IMR-90 (cell line): Measurements from ENCODE around the gene TSGA10. TPM values are rescaled to one million over a fixed set of nuclear protein-coding genes. Genes with fewer than 3 reads are reported as not detected.

Experiments used
- ATAC-seq: fragments of 200-7000 bp; cut with Tn5 transposase; 2 replicates; pipeline ENCODE4 v1.9.1; 2020; ENCODE audit warnings: low read depth, mild to moderate bottlenecking, moderate library complexity
- BruUV-seq: library from RNA; stranded (reverse); fragments of 400-500 nt; replicated peaks from 2 replicates; lab custom pipeline; 2021; lab: Mats Ljungman, UMichigan
- CTCF ChIA-PET: fragments of 300-600 bp; formaldehyde crosslinking; extraction: SDS; loops from one replicate; lab custom pipeline; 2021; ENCODE audit warnings: antibody characterized with exemption; lab: Yijun Ruan, JAX
- POLR2A ChIA-PET: fragments of 300-600 bp; sonication (Branson Sonifier 250); formaldehyde crosslinking; loops from one replicate; lab custom pipeline; 2022; ENCODE audit warnings: antibody characterized with exemption; ENCODE audit not compliant: unreplicated experiment; lab: Charles Lee
- DNase-seq: peaks from one replicate; pipeline ENCODE4 v3.0.0; 2013
- H2AFZ ChIP-seq: replicated peaks from 2 replicates; pipeline ENCODE3; 2013; ENCODE audit warnings: low read length, mild to moderate bottlenecking; ENCODE audit not compliant: poor library complexity
- H2AK5ac ChIP-seq: 2 replicates; pipeline ENCODE4 v1.6.1; 2013; ENCODE audit warnings: low read depth, low read length, inconsistent platforms
- H2AK9ac ChIP-seq: replicated peaks from 2 replicates; pipeline ENCODE3; 2013; ENCODE audit warnings: mild to moderate bottlenecking, low read depth, low read length, moderate library complexity; ENCODE audit not compliant: poor library complexity
- H2BK120ac ChIP-seq: 2 replicates; pipeline ENCODE4 v1.6.1; 2013; ENCODE audit warnings: low read depth, low read length, inconsistent platforms
- H2BK15ac ChIP-seq: 3 replicates; pipeline ENCODE4 v1.6.1; 2013; ENCODE audit warnings: low read depth, low read length, inconsistent platforms
- H2BK20ac ChIP-seq: 2 replicates; pipeline ENCODE4 v1.6.1; 2013; ENCODE audit warnings: low read depth, mild to moderate bottlenecking, inconsistent platforms, low read length, moderate library complexity
- H2BK5ac ChIP-seq: 2 replicates; pipeline ENCODE4 v1.6.1; 2013; ENCODE audit warnings: mild to moderate bottlenecking, low read depth, low read length, inconsistent platforms; ENCODE audit not compliant: poor library complexity, severe bottlenecking
- H3K14ac ChIP-seq: replicated peaks from 2 replicates; pipeline ENCODE4 v1.6.1; 2013; ENCODE audit warnings: low read depth, low read length, inconsistent platforms
- H3K18ac ChIP-seq: 2 replicates; pipeline ENCODE4 v1.6.1; 2013; ENCODE audit warnings: low read depth, low read length, control low read depth
- H3K23ac ChIP-seq: 2 replicates; pipeline ENCODE4 v1.6.1; 2013; ENCODE audit warnings: low read depth, low read length, inconsistent platforms
- H3K27ac ChIP-seq: 2 replicates; pipeline ENCODE4 v1.5.1; 2013; ENCODE audit warnings: mild to moderate bottlenecking, control low read depth, low read length; ENCODE audit not compliant: insufficient read depth
- H3K27me3 ChIP-seq: 2 replicates; pipeline ENCODE4 v1.6.1; 2013; ENCODE audit warnings: low read length; ENCODE audit not compliant: control insufficient read depth, insufficient read depth
- H3K36me3 ChIP-seq: 2 replicates; pipeline ENCODE4 v1.6.1; 2013; ENCODE audit warnings: low read length, mixed read lengths; ENCODE audit not compliant: control insufficient read depth, insufficient read depth
- H3K4ac ChIP-seq: 2 replicates; pipeline ENCODE4 v1.6.1; 2013; ENCODE audit warnings: low read depth, low read length, inconsistent platforms
- H3K4me1 ChIP-seq: 2 replicates; pipeline ENCODE4 v1.6.1; 2013; ENCODE audit warnings: low read length, mixed read lengths; ENCODE audit not compliant: control insufficient read depth, insufficient read depth
- H3K4me2 ChIP-seq: 2 replicates; pipeline ENCODE4 v1.6.1; 2013; ENCODE audit warnings: low read depth, mild to moderate bottlenecking, control low read depth, low read length, moderate library complexity
- H3K4me3 ChIP-seq: 2 replicates; pipeline ENCODE4 v1.5.1; 2013; ENCODE audit warnings: low read depth, mild to moderate bottlenecking, control low read depth, low read length, moderate library complexity; ENCODE audit not compliant: insufficient read depth
- H3K56ac ChIP-seq: 2 replicates; pipeline ENCODE4 v1.6.1; 2013; ENCODE audit warnings: low read length, inconsistent platforms; ENCODE audit not compliant: insufficient read depth; ENCODE audit errors: extremely low read depth
- H3K79me1 ChIP-seq, 2 experiments: 2 replicates each; pipeline ENCODE4 v1.6.1; 2013; ENCODE audit warnings: low read length in 2 of 2, inconsistent platforms in 1 of 2, low read depth in 1 of 2
- H3K9ac ChIP-seq: 2 replicates; pipeline ENCODE4 v1.6.1; 2013; ENCODE audit warnings: low read depth, low read length, control low read depth
- H3K9me1 ChIP-seq: 2 replicates; pipeline ENCODE4 v1.6.1; 2013; ENCODE audit warnings: low read length, inconsistent platforms; ENCODE audit not compliant: insufficient read depth
- H3K9me3 ChIP-seq: 2 replicates; pipeline ENCODE4 v1.6.1; 2013; ENCODE audit warnings: low read length; ENCODE audit not compliant: control insufficient read depth, insufficient read depth
- H4K20me1 ChIP-seq: 2 replicates; pipeline ENCODE4 v1.6.1; 2013; ENCODE audit warnings: low read length, inconsistent platforms; ENCODE audit not compliant: insufficient read depth
- H4K5ac ChIP-seq: 2 replicates; pipeline ENCODE4 v1.6.1; 2013; ENCODE audit warnings: mild to moderate bottlenecking, low read depth, low read length, control low read depth
- H4K8ac ChIP-seq, 2 experiments: 2 replicates each; pipeline ENCODE4 v1.6.1; 2013; ENCODE audit warnings: low read depth in 2 of 2, low read length in 2 of 2, control low read depth in 1 of 2, inconsistent platforms in 1 of 2
- H4K91ac ChIP-seq: 2 replicates; pipeline ENCODE4 v1.6.1; 2013; ENCODE audit warnings: low read depth, low read length, inconsistent platforms; ENCODE audit not compliant: insufficient read depth
- BHLHE40 ChIP-seq: fragments of 150-350 bp; IDR thresholded peaks from 2 replicates; pipeline ENCODE4 v1.6.1; 2016; ENCODE audit warnings: mild to moderate bottlenecking, low read depth, low read length
- MAFK ChIP-seq: IDR thresholded peaks from 2 replicates; pipeline ENCODE4 v1.6.1; 2012; ENCODE audit warnings: low read depth, low read length, improper control_type of control experiment
- MXI1 ChIP-seq: IDR thresholded peaks from 2 replicates; pipeline ENCODE4 v1.6.1; 2012; ENCODE audit warnings: low read depth, mild to moderate bottlenecking, low read length, moderate library complexity, borderline replicate concordance
- POLR2A ChIP-seq: IDR thresholded peaks from 2 replicates; pipeline ENCODE4 v1.6.1; 2012; ENCODE audit warnings: mild to moderate bottlenecking, low read depth, low read length
- RCOR1 ChIP-seq: IDR thresholded peaks from 2 replicates; pipeline ENCODE4 v1.6.1; 2012; ENCODE audit warnings: mild to moderate bottlenecking, low read length, improper control_type of control experiment; ENCODE audit not compliant: insufficient replicate concordance
- USF2 ChIP-seq: fragments of 150-350 bp; IDR thresholded peaks from 2 replicates; pipeline ENCODE4 v1.6.1; 2017; ENCODE audit warnings: mild to moderate bottlenecking, antibody characterized with exemption, low read length, low read depth
- WGBS, 2 experiments: methylation state at CpG; one replicate each; pipeline versions ENCODE4 v1.1.5 to v1.1.7; 2013; ENCODE audit warnings: missing lambda C conversion rate in 2 of 2; ENCODE audit not compliant: insufficient read length in 1 of 2; ENCODE audit errors: extremely low coverage in 2 of 2; 5-methylcytosine and 5-hydroxymethylcytosine counted together
- dilution Hi-C: fragments of 300-500 bp; cut with HindIII; formaldehyde crosslinking; loops from one replicate; pipeline ENCODE4 v1.14.3; 2018; ENCODE audit warnings: low sequenced_read_pairs; ENCODE audit not compliant: unreplicated experiment
- in situ Hi-C: fragments of 300-500 bp; cut with MboI; formaldehyde crosslinking; loops from 3 replicates; pipeline ENCODE4 v1.14.3; 2019; ENCODE audit warnings: low sequenced_read_pairs, inconsistent platforms, mixed read lengths
- intact Hi-C: fragments of 100-400 bp; cut with micrococcal nuclease; formaldehyde crosslinking; loops from 2 replicates; pipeline ENCODE4 v1.10.0; 2022
- polyA plus RNA-seq, 3 experiments: library from polyadenylated mRNA; depleted of rRNA; stranded (reverse); fragments of >200 nt; gene quantifications; 2 replicates each; pipeline ENCODE4 v1.2.3, GENCODE V29; 2012; ENCODE audit warnings: low replicate concordance in 1 of 3
- total RNA-seq: library from RNA; depleted of rRNA; stranded (reverse); fragments of >200 nt; gene quantifications from 2 replicates; pipeline ENCODE4 v1.2.3, GENCODE V29; 2012
- TF ChIP-seq, protein P1 (sequence below): fragments of 150-350 bp; IDR thresholded peaks from 2 replicates; pipeline ENCODE4 v1.6.1; 2016; ENCODE audit warnings: low read depth, mild to moderate bottlenecking, low read length, moderate library complexity, borderline replicate concordance

The TSGA10 gene
- total and polyA plus RNA-seq, 2 of the 4 experiments (the other 2 are of a cell fraction): 0.32 to 0.54 TPM

DNA sequence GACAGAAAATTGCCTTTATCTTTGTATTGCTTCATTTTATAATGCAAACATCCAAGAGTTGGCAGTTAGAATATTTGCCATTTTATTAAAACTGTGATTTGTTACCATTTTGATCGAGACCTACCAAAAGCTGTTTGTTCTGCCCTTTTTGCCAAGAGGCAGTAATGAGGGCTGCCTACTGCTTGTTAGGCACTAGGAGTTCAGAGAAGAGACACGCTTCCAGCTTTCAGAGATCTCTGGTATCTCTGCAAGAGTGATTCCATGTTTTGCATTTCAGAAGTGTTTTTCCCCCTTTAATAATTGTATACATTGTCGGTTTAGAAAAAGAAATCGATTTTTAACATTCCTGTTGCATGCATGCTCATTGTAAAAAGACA is 26.9 kb upstream of the TSGA10 start:
- peak; percentile 1 for DNase-seq
- Histone ChIP-seq H3K23ac (peak overlapping the region; percentile 79; the same call in 1 of the 2 replicates), H3K56ac (peak overlapping the region; percentile 90; the same call in 1 of the 2 replicates), H3K14ac (peak overlapping the region; percentile 86), H3K4me2 (peak overlapping the region; percentile 100), H3K9me1 (no peaks in the 10 kb centered on the region; the same call in 1 of the 2 replicates), H3K4ac (0 out of 2 replicates have a peak overlapping the region, but pooled peaks have one; percentile 36), H4K8ac (peak overlapping the region; percentile 32 to 97), H3K4me3 (peak overlapping the region; percentile 75), H2BK120ac (no peak overlapping the region), H3K27me3 (no peaks in the 10 kb centered on the region), H2BK20ac (no peak overlapping the region), H4K5ac (0 out of 2 replicates have a peak overlapping the region, but pooled peaks have one; percentile 49), H3K9ac (peak overlapping the region; percentile 78), H3K18ac (no peak overlapping the region), H2AFZ (no peak overlapping the region), H2AK5ac (peak overlapping the region; percentile 74), H3K4me1 (no peaks in the 10 kb centered on the region; the same call in 1 of the 2 replicates), H3K27ac (0 out of 2 replicates have a peak overlapping the region, but pooled peaks have one; percentile 47), H4K91ac (peak overlapping the region; percentile 19; the same call in 1 of the 2 replicates), H2BK5ac (no peak overlapping the region), H2AK9ac (peak overlapping the region; percentile 71), H2BK15ac (no peak overlapping the region), H3K79me1 (peaks cover 27 to 43% of the 10 kb centered on the region in 2 experiments; a peak in 3 of 4 replicates), H4K20me1 (no peaks in the 10 kb centered on the region), H3K9me3 (no peaks in the 10 kb centered on the region), H3K36me3 (no peaks in the 10 kb centered on the region)
- ChIA-PET CTCF (interaction anchor here (0.7 kb wide), 1 partner anchor 803 kb away, joined by 3 read pairs; no protein-coding TSS in a partner anchor), POLR2A (no interaction called here)
- in situ Hi-C loops: loop anchor here (10.0 kb wide), 2 partner anchors 153 to 293 kb away; partner anchors contain the start of genes EIF5B and TXNDC9
- intact Hi-C loops: loop anchor here (1.0 kb wide), 3 partner anchors 155 to 1079 kb away; partner anchors contain the start of genes REV1 and TXNDC9
- dilution Hi-C loops: no loop called here
- no peak for ATAC-seq
- TF ChIP-seq USF2 (no peak), POLR2A (no peak), MXI1 (no peak), RCOR1 (no peak), MAFK (no peak), BHLHE40 (no peak)
- TF ChIP-seq, protein P1, sequence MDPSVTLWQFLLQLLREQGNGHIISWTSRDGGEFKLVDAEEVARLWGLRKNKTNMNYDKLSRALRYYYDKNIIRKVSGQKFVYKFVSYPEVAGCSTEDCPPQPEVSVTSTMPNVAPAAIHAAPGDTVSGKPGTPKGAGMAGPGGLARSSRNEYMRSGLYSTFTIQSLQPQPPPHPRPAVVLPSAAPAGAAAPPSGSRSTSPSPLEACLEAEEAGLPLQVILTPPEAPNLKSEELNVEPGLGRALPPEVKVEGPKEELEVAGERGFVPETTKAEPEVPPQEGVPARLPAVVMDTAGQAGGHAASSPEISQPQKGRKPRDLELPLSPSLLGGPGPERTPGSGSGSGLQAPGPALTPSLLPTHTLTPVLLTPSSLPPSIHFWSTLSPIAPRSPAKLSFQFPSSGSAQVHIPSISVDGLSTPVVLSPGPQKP: no peak
- no TSS peak for BruUV-seq
- 0% methylated on average over 1 of the region's 4 CpGs; no CpG with 5 or more reads in 1 of the 2 experiments for WGBS, 2 experiments
